Inflammatory macrophage treated with lipopolysaccharide for 4 hours (primary cell): ENCODE data around the gene DBF4B.

ENCODE experiments used
- DNase-seq: peaks from one replicate; pipeline ENCODE4 v3.0.0-alpha.2; 2020

DBF4B gene

GRCh38 chr17:44778656-44779210 is 70.3 kb downstream of the DBF4B start:
- DNase-seq: no peak

DNA sequence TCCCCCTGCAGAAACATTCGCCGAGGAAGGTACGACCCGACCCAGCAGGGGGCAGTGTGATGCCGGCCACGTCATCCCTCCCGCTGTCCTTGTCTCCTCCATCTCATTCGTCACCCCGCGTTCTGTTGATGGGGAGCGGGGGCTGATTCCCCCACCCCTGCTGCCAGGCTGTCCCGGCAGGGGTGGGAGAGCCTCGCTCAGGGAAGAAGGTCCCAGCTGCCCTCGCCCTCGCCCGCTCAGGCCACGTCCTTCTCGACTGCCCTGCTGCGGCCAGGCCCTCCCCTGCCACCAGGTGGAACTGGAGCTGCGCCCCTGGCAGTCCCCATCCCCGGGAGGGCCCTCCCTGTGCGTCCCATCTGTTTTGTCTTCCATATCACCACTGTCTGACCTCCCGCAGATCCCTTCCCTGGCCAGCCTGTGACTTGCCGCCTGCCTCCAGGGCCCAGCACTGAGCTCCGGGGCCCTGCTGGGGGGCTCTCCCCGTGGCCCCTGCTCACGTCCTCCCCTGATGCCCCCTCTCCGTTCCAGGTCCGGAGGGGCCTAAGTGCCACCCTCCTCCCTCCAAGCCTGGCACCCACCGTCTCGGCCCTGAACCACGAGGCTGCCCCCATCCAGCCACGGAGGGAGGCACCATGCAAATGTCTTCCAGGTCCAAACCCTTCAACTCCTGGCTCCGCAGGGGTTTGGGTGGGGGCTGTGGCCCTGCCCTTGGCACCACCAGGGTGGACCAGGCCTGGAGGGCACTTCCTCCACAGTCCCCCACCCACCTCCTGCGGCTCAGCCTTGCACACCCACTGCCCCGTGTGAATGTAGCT is 71.0 kb downstream of the DBF4B start:
- peak; percentile 63 for DNase-seq

- no peak for DNase-seq
Observed at GRCh38 chr17:44780161-44780560, 71.7 kb downstream of the DBF4B start.

- no peak for DNase-seq
Observed at GRCh38 chr17:44780845-44781480, 72.5 kb downstream of the DBF4B start.

DNA sequence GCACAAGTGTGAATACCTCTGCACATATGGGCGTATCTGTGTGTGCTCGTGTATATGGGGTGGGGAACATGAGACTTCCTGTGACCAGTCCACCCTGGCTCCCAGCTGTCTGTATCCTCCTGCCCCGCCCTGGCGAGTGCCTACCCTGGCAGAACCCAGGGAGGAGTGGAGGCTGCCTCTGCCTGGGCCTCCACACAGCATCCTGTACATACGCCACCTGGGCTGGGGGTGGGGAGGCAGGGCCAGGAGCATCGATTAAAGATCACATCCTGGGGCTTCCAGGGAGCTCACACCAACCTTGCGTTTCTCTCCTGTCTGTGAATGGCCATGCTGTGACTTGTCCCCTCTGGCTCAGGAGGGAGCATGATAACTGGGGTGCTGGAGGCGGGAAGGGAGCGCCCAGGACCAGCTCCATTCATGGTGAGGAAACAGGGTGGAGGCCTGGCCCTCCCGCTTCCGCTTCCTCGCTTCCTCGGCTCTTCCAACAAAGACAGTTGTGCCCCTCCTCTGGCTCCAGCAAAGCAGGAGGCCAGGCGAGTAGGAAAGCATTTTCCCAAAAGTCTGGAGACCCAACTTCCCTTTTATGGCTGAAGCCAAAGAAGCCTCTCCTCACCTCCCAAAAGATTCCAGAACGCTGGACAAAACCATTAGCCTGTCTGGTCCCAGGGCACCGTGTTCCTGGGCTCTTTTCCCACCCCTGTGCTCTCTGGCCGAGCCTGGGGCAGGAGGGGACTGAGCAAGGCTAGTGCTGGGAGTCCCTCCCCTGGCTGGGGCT is 73.3 kb downstream of the DBF4B start:
- DNase-seq: no peak

DNA sequence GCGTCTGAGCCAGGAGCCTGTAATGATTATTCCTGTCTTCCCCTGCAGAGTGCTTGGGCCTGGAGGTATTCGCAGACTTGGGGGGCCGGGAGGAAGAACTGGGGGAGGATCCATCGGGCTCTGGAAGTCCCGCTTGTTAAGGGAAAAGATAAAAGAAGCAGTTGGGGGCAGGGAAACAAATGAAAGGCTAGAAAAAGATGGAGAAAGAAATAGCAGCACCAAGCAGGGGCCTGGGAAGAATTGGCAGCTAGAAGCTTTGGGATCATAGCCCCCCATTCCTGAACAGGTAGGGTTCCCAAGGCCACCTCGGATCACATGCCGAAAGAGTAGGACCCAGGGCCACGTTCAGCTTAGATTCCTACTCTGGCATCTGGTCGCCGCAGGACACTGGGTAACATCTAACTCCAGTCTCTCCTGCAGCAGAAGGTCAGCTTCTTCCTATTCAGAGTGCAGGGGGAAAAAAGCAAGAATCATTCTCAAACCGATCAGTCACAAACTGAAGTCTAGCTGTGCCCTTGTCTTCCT is 73.9 kb downstream of the DBF4B start:
- DNase-seq: no peak

DNA sequence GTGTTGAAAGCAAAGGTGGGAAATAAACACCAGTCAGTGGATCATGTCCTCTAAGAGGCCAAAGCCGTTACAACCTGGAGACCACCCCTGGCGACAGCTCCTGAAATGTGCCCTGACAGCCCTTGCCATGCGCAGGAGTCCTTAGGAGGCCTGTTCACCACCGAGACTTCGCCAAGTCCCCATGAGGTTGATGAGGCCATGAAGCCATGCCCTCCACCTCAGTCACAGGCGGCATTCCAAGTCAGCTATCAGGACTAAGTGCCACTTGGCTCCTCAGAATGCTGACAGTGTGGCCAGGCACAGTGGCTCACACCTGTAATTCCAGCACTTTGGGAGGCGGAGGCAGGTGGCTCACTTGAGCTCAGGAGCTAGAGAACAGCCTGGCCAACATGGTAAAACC is 77.5 kb downstream of the DBF4B start:
- no peak for DNase-seq

DNA sequence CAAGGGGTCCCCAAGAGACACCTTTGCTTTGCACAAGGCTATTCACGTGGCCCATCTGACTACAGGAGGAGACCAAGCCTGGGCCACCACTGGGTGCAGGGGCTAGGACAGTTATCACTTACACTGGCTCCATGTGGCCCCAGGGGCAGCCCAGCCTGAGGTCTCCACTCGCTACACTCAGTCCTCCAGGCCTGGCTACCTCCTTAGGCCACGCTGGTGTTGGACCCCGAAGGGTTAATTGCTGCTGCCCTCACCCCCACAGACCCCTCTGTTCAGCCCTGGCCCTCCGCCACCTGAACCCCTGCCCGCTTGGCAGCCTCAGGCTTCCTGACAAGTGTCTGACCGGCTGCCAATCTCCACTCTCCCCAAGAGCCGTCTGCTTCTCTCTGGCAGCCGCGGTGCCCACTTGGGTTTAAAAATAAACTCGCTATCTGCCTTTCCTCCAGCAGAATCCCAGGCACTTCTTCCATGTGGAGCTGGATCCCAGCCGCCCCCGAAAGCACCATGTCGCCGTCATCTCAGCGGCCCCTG is 78.2 kb downstream of the DBF4B start:
- no peak for DNase-seq

GRCh38 chr17:44787271-44787940 is 78.9 kb downstream of the DBF4B start:
- DNase-seq: no peak

DNA sequence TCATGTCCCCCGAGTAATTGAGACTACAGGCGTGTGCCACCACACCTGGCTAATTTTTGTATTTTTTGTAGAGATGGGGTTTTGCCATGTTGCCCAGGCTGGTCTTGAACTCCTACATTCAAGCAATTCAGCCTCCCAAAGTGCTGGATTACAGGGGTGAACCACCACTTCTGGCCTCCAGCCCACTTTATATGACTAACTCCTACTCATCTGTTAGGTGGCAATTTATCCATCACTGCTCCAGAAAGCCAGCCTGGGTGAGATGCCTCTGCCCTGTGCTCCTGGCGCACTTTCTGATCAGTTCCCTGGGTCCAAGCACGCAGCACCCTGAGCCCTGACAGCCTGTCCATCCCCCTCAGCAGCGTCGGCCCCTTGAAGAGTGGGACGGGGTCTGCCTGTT is 79.7 kb downstream of the DBF4B start:
- DNase-seq: no peak

DNA sequence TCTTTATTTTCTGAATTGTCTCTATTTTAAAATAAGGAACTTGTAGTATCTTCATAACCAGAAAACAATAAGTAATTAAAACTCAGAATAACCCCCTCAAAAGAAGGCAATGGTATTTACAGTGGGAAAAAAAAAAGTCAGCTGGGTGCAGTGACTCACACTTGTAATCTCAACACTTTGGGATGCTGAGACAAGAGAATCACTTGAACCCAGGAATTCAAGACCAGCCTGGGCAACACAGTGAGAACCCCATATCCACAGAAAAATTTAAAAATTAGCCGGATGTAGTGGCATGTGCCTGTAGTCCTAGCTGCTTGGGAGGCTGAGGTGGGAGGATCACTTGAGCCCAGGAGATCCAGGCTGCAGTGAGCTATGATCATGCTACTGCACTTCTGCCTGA is 83.8 kb downstream of the DBF4B start:
- no peak for DNase-seq

DNA sequence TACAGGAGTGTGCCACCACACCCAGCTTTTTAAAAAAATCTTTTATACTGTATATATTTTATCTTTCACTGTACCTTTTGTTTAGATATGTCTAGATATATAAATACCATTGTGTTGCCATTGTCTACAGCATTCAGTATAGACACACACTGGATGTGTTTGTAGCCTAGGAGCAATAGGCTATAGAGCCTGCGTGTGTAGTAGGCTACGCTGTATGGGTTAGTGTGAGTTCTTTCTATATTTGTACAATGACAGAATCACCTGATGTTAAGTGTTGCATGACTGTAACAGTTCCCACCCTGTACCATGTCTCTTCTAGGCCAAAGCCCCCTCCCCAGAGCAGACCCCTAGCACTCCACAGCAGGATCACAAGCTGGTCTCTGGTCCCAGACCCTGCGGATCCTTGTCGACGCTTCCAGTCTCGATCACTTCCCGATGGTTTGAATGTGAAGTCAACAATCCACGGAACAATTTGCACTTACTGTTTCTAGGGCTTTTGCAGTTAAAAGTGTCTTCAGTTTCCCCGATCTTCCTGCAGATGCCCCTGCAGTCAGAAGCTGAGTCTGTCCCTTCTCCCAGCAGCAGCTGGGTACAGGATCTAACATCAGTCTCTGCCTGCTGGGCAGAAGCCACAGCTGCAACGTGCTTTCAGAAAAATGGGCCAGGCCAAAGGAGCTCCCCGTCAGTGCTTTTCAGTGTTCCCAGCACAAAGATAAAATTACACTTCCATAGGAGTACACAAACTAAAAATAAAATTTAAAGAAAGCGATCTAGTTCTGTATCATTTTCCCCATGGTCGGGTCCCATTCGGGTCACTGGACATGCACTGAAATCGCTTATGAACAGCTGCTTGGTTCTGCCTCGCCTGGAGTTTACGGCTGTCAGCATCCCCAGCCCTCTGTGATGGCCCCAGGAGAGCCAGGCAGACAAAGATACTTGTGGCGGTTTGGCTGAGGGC is 85.7 kb downstream of the DBF4B start:
- DNase-seq: no peak

DNA sequence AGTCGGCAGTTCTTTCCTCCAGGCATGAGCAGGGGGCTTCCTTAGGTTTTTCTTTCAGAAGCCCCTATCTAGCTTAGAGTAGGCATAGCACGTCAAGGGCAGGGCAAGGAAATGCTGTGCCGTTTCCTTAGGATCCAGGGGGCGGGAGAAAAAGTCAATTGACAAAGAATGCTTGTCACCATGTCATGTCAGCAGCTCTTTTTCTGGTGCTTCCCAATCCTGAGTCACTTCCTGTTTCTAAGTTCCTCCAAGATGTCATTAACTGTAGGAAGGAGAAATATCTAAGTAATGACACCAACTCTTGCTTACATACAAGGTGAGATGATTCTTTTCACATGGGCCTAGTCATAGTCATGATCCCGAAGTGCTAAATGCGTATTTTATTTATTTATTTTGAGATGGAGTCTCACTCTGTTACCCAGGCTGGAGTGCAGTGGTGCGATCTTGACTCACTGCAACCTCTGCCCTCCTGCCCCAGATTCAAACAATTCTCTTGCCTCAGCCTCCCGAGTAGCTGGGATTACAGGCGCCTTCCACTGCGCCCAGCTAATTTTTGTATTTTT is 86.5 kb downstream of the DBF4B start:
- peak; percentile 98 for DNase-seq

GRCh38 chr17:44795421-44795820 is 87.0 kb downstream of the DBF4B start:
- DNase-seq: peak; percentile 2

DNA sequence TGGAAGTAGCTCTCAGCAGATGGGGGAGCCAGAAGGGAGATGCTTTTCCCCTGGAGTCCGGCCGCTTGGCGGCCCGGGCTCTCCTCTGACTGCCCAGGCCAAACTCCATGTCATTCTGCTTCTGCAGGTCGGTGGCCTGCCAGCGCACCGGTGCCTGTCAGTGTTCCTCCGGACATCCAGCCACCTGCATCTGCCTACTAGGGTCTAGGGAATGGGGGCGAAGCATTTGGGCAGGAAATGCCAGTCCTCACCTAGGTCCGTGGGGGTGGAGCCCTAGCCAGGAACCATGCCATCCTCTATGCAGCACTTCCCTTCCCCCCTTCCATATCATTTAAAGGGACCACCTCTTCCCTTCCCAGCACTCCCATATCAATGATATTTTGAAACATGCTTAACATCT is 87.5 kb downstream of the DBF4B start:
- no peak for DNase-seq

- no peak for DNase-seq
Observed at GRCh38 chr17:44796731-44797130, 88.3 kb downstream of the DBF4B start.

DNA sequence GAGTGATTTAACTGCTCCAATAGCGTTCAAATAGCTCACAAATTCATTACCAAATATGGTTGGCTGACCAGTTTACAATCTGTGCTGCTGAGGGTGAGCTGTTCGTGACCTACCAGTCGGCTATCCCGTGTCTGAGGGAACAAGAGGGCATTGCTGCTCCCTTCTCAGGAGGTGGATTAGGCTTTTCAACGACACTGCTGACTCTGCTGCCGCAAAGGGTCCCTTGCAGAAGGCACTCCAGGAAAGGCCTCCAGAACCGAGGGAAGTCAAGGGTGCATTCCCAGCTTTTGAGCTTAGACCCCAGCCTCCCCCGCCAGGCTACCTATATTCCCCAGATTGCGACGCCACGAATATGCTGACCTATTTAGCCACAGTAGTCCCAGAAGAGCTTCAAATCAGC is 89.3 kb downstream of the DBF4B start:
- DNase-seq: no peak

DNA sequence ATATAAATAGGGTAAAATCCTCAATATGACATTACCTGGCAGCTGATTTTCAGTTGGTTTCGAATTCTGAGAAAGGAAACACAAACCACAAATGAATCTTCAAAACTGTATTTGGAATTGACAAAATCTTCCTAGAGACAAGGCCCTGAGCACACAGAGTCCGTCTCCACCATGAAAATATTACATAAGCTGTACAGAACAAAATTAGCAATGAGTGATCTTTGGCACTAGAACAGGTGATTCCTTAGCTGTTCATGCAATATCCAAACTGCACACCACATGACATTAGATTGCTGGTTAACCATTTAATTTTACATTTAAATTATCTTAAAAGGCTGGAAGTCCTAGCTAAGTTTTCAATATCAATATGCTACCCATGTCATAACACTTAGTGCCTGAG is 89.9 kb downstream of the DBF4B start:
- DNase-seq: no peak
